CD4-positive, alpha-beta T cell (primary cell): ENCODE data around the gene RPGR. TPM values are rescaled to one million over a fixed set of nuclear protein-coding genes. Genes with fewer than 3 reads are reported as not detected.

Source experiments
- ATAC-seq: fragments of 200-7000 bp; cut with Tn5 transposase; one replicate; pipeline ENCODE4 v1.10.0; 2022; ENCODE audit warnings: mild to moderate bottlenecking; ENCODE audit not compliant: poor library complexity
- CTCF ChIA-PET: fragments of 350-600 bp; sonication (Branson Sonifier 250); formaldehyde crosslinking; loops from one replicate; lab custom pipeline; 2021; ENCODE audit warnings: antibody characterized with exemption, inconsistent platforms; lab: Charles Lee
- POLR2A ChIA-PET: fragments of 350-600 bp; sonication (Branson Sonifier 250); formaldehyde crosslinking; loops from one replicate; lab custom pipeline; 2021; ENCODE audit warnings: antibody characterized with exemption, inconsistent platforms; lab: Charles Lee
- DNase-seq, 14 experiments: peaks; one replicate each; pipeline ENCODE4 v3.0.0-alpha.2; 2013 to 2020; ENCODE audit warnings: mixed read lengths in 2 of 14
- H3K27ac ChIP-seq, 2 donors: one replicate each; pipeline versions ENCODE4 v1.5.1 to v1.7.0; 2013; ENCODE audit warnings: low read length in 2 of 2, low read depth in 1 of 2, mild to moderate bottlenecking in 1 of 2
- H3K27me3 ChIP-seq, 2 experiments: 1 replicate in 1 of 2; 2 replicates in 1 of 2; pipeline versions ENCODE4 v1.6.1 to v1.7.0; 2013; ENCODE audit warnings: low read length in 2 of 2, control low read depth in 1 of 2, mild to moderate bottlenecking in 1 of 2, moderate library complexity in 1 of 2; ENCODE audit not compliant: insufficient read depth in 2 of 2, control insufficient read depth in 1 of 2
- H3K36me3 ChIP-seq: one replicate; pipeline ENCODE4 v1.6.1; 2013; ENCODE audit warnings: low read length, control low read depth; ENCODE audit not compliant: insufficient read depth
- H3K4me1 ChIP-seq: one replicate; pipeline ENCODE4 v1.6.1; 2013; ENCODE audit warnings: low read length, control low read depth; ENCODE audit not compliant: insufficient read depth
- H3K4me3 ChIP-seq: one replicate; pipeline ENCODE4 v1.5.1; 2013; ENCODE audit warnings: mild to moderate bottlenecking, low read length, moderate library complexity
- H3K9me3 ChIP-seq, 2 experiments: 1 replicate in 1 of 2; 2 replicates in 1 of 2; pipeline versions ENCODE4 v1.6.1 to v1.7.0; 2013; ENCODE audit warnings: low read length in 2 of 2, mild to moderate bottlenecking in 2 of 2, control low read depth in 1 of 2, moderate library complexity in 1 of 2; ENCODE audit not compliant: control insufficient read depth in 1 of 2, insufficient read depth in 1 of 2
- H3K27ac Mint-ChIP-seq: one replicate; pipeline ENCODE4 v1.8.0; 2020; ENCODE audit warnings: mixed read lengths
- H3K27me3 Mint-ChIP-seq: one replicate; pipeline ENCODE4 v1.8.0; 2021; ENCODE audit warnings: mixed read lengths
- H3K36me3 Mint-ChIP-seq: one replicate; pipeline ENCODE4 v1.8.0; 2021; ENCODE audit warnings: low read depth, mixed read lengths
- H3K4me1 Mint-ChIP-seq: one replicate; pipeline ENCODE4 v1.8.0; 2021; ENCODE audit warnings: low read depth, mixed read lengths
- H3K4me3 Mint-ChIP-seq: one replicate; pipeline ENCODE4 v1.8.0; 2020; ENCODE audit warnings: mild to moderate bottlenecking, mixed read lengths
- H3K9me3 Mint-ChIP-seq: one replicate; pipeline ENCODE4 v1.8.0; 2020; ENCODE audit warnings: mixed read lengths
- CTCF ChIP-seq: fragments of 200-600 bp; IDR thresholded peaks from one replicate; pipeline ENCODE4 v1.8.0; 2022; ENCODE audit warnings: antibody characterized with exemption, mild to moderate bottlenecking
- intact Hi-C, 2 experiments: fragments of 100-400 bp; cut with DNase I in 1 of 2; cut with micrococcal nuclease in 1 of 2; formaldehyde crosslinking; loops; one replicate each; pipeline versions ENCODE4 v1.15.1 to v1.9.0; 2023 to 2025; cut with DNase I, micrococcal nuclease
- polyA plus RNA-seq, 2 donors: library from polyadenylated mRNA; unstranded; fragments of 120-200 nt; gene quantifications; one replicate each; pipeline ENCODE4 v1.2.1, GENCODE V29; 2013
- total RNA-seq, 174 experiments: library from RNA in 2 of 174; stranded (reverse) in 2 of 174; gene quantifications; one replicate each; pipeline ENCODE4 v1.2.3 and lab custom pipeline; 2021 to 2026

Gene RPGR
- total RNA-seq, result 10 to 100 TPM; 17.1 to 18.2 TPM
- polyA plus RNA-seq (2013, experiment 1 of 2), result 7.8 TPM
- polyA plus RNA-seq (2013, experiment 2 of 2), result 10.8 TPM
- 10.7 to 36.6 (median 17.4) reads per million in 172 experiments for total RNA-seq (lab: John Stamatoyannopoulos, UW)

- H3K27me3 Mint-ChIP-seq, result no peaks in the 10 kb centered on the region
Observed at GRCh38 chrX:38327007-38327774, at the start of gene RPGR. Gene RPGR (minus strand): TSS chrX:38327509. CDS start chrX:38327367, 142 bp downstream.

GRCh38 chrX:38376747-38377146, 49.4 kb upstream of the RPGR start:
- Histone ChIP-seq H3K27me3 (no peaks in the 10 kb centered on the region), H3K4me1 (no peaks in the 10 kb centered on the region), H3K36me3 (no peaks in the 10 kb centered on the region), H3K9me3 (no peaks in the 10 kb centered on the region), H3K27ac (no peak overlapping the region), H3K4me3 (no peak overlapping the region)
- H3K9me3 Mint-ChIP-seq, result no peaks in the 10 kb centered on the region
- no peak for TF ChIP-seq CTCF
- no peak for DNase-seq
- ChIA-PET POLR2A (no interaction called here), CTCF (no interaction called here)
- no peaks in the 10 kb centered on the region for H3K4me1 Mint-ChIP-seq
- peaks cover 6% of the 10 kb centered on the region for H3K27me3 Mint-ChIP-seq
- H3K27ac Mint-ChIP-seq, result no peak overlapping the region
- intact Hi-C loops, result no loop called here
- no peak overlapping the region for H3K4me3 Mint-ChIP-seq
- no peaks in the 10 kb centered on the region for H3K36me3 Mint-ChIP-seq
- ATAC-seq, result no peak

More at GRCh38 chrX:38327007-38327774, at the start of gene RPGR:
- peak within 1 kb of the TSS; percentile 66 to 73 for H3K27ac ChIP-seq
- ATAC-seq (peak; percentile 98), DNase-seq (peak; percentile 83 to 95 (median 87))
- CTCF ChIA-PET, result interaction anchor here (0.5 to 2.3 kb wide), 4 partner anchors 19 to 581 kb away, joined by 3 to 11 read pairs (median 6); no protein-coding TSS in a partner anchor
- POLR2A ChIA-PET, result interaction anchor here (0.6 to 1.2 kb wide), 8 partner anchors 9 to 1724 kb away, joined by 3 to 4 read pairs (median 3); no protein-coding TSS in a partner anchor
- no peaks in the 10 kb centered on the region for H3K27me3 ChIP-seq
- Mint-ChIP-seq H3K4me3 (peak within 1 kb of the TSS; percentile 98), H3K9me3 (no peaks in the 10 kb centered on the region), H3K27ac (peak within 1 kb of the TSS; percentile 88), H3K36me3 (peaks cover 6% of the 10 kb centered on the region), H3K4me1 (peaks cover 29% of the 10 kb centered on the region)
- H3K4me1 ChIP-seq, result peaks cover 13% of the 10 kb centered on the region
- intact Hi-C loops, result loop anchor here (5.0 to 10.0 kb wide), 4 partner anchors 235 to 582 kb away; partner anchors contain the start of genes DYNLT3 (in 1 of the 2) and TSPAN7 (in 1 of the 2)
- peak within 1 kb of the TSS; percentile 66 for H3K4me3 ChIP-seq
- no peaks in the 10 kb centered on the region for H3K9me3 ChIP-seq
- H3K36me3 ChIP-seq, result no peaks in the 10 kb centered on the region
- peak; percentile 65 for TF ChIP-seq CTCF

GRCh38 chrX:38375891-38376290, 48.6 kb upstream of the RPGR start:
- H3K27me3 Mint-ChIP-seq, result peaks cover 6% of the 10 kb centered on the region
- no peaks in the 10 kb centered on the region for H3K36me3 Mint-ChIP-seq
- no peaks in the 10 kb centered on the region for H3K4me1 ChIP-seq
- H3K36me3 ChIP-seq, result no peaks in the 10 kb centered on the region
- no peak overlapping the region for H3K27ac Mint-ChIP-seq
- H3K4me3 Mint-ChIP-seq, result no peak overlapping the region
- ATAC-seq (no peak), DNase-seq (peak in 1 of 14 experiments; percentile 4)
- ChIA-PET CTCF (no interaction called here), POLR2A (no interaction called here)
- no peaks in the 10 kb centered on the region for H3K4me1 Mint-ChIP-seq
- intact Hi-C loops, result no loop called here
- TF ChIP-seq CTCF, result no peak
- no peaks in the 10 kb centered on the region for H3K9me3 ChIP-seq
- H3K27ac ChIP-seq, result no peak overlapping the region
- no peaks in the 10 kb centered on the region for H3K27me3 ChIP-seq
- no peak overlapping the region for H3K4me3 ChIP-seq
- no peaks in the 10 kb centered on the region for H3K9me3 Mint-ChIP-seq
